Immature natural killer cell (primary cell): ENCODE measurements around the gene RRM2. TPM values are rescaled to one million over a fixed set of nuclear protein-coding genes. Genes with fewer than 3 reads are reported as not detected.

Source experiments
- DNase-seq, 3 donors: peaks; one replicate each; pipeline ENCODE4 v3.0.0; 2022; ENCODE audit warnings: mixed read lengths in 1 of 3
- H3K27ac Mint-ChIP-seq, 6 donors: one replicate each; pipeline ENCODE4 v1.8.0; 2020; ENCODE audit warnings: mixed read lengths in 6 of 6, mild to moderate bottlenecking in 5 of 6, inconsistent platforms in 4 of 6, moderate library complexity in 3 of 6
- H3K27me3 Mint-ChIP-seq, 3 donors: one replicate each; pipeline ENCODE4 v1.8.0; 2020 to 2021; ENCODE audit warnings: low read depth in 3 of 3, mild to moderate bottlenecking in 3 of 3, mixed read lengths in 3 of 3, moderate library complexity in 3 of 3, inconsistent platforms in 1 of 3
- H3K36me3 Mint-ChIP-seq, 3 donors: one replicate each; pipeline ENCODE4 v1.8.0; 2020; ENCODE audit warnings: mixed read lengths in 3 of 3, inconsistent platforms in 2 of 3, mild to moderate bottlenecking in 2 of 3
- H3K4me1 Mint-ChIP-seq, 2 donors: one replicate each; pipeline ENCODE4 v1.8.0; 2020; ENCODE audit warnings: inconsistent platforms in 2 of 2, mild to moderate bottlenecking in 2 of 2, mixed read lengths in 2 of 2, moderate library complexity in 1 of 2
- H3K4me3 Mint-ChIP-seq, 5 donors: one replicate each; pipeline ENCODE4 v1.8.0; 2020; ENCODE audit warnings: mild to moderate bottlenecking in 5 of 5, mixed read lengths in 5 of 5, inconsistent platforms in 3 of 5, moderate library complexity in 3 of 5
- H3K9me3 Mint-ChIP-seq, 6 donors: one replicate each; pipeline ENCODE4 v1.8.0; 2020; ENCODE audit warnings: mild to moderate bottlenecking in 6 of 6, mixed read lengths in 6 of 6, inconsistent platforms in 4 of 6, moderate library complexity in 3 of 6
- polyA plus RNA-seq, 3 donors: library from polyadenylated mRNA; unstranded; fragments of 300-500 nt; fragmentation: Illumina TruSeq; gene quantifications; one replicate each; pipeline ENCODE4 v1.2.3, GENCODE V29; 2021

RRM2 gene
- polyA plus RNA-seq, 3 donors from 2014 or later: 4.9 to 11.3 (median 9.8) TPM

- peaks cover 8 to 11% of the 10 kb centered on the region in 2 donors for H3K4me1 Mint-ChIP-seq
- no peak overlapping the region for H3K4me3 Mint-ChIP-seq
- DNase-seq: no peak
- peaks cover 0 to 4% (median 1%) of the 10 kb centered on the region in 3 donors for H3K27me3 Mint-ChIP-seq
- H3K9me3 Mint-ChIP-seq: no peaks in the 10 kb centered on the region
- peaks cover 0 to under 1% (median 0%) of the 10 kb centered on the region in 3 donors for H3K36me3 Mint-ChIP-seq
- no peak overlapping the region for H3K27ac Mint-ChIP-seq
Measured at GRCh38 chr2:10159086-10159485, 36.5 kb downstream of the RRM2 start.

GRCh38 chr2:10159581-10160131, 37.1 kb downstream of the RRM2 start:
- H3K36me3 Mint-ChIP-seq: peaks cover 0 to 4% (median 0%) of the 10 kb centered on the region in 3 donors
- H3K4me1 Mint-ChIP-seq: peaks cover 11 to 17% of the 10 kb centered on the region in 2 donors
- no peak overlapping the region for H3K4me3 Mint-ChIP-seq
- H3K27me3 Mint-ChIP-seq: peaks cover 0 to 4% (median 1%) of the 10 kb centered on the region in 3 donors
- H3K9me3 Mint-ChIP-seq: no peaks in the 10 kb centered on the region
- no peak for DNase-seq
- peak overlapping the region in 1 of 6 donors; percentile 46 for H3K27ac Mint-ChIP-seq

GRCh38 chr2:10160203-10160955, 37.8 kb downstream of the RRM2 start:
- H3K4me1 Mint-ChIP-seq: peaks cover 11 to 22% of the 10 kb centered on the region in 2 donors
- DNase-seq: no peak
- peaks cover 1 to 4% (median 2%) of the 10 kb centered on the region in 3 donors for H3K27me3 Mint-ChIP-seq
- H3K27ac Mint-ChIP-seq: peak overlapping the region in 1 of 6 donors; percentile 46
- peaks cover 0 to 6% (median 0%) of the 10 kb centered on the region in 3 donors for H3K36me3 Mint-ChIP-seq
- no peaks in the 10 kb centered on the region for H3K9me3 Mint-ChIP-seq
- H3K4me3 Mint-ChIP-seq: no peak overlapping the region

GRCh38 chr2:10161206-10161931, 38.8 kb downstream of the RRM2 start:
- H3K27ac Mint-ChIP-seq: peak overlapping the region in 1 of 6 donors; percentile 68

GRCh38 chr2:10161961-10162441, 39.5 kb downstream of the RRM2 start:
- Mint-ChIP-seq H3K9me3 (no peaks in the 10 kb centered on the region), H3K4me3 (no peak overlapping the region), H3K4me1 (peaks cover 11 to 22% of the 10 kb centered on the region in 2 donors), H3K36me3 (peaks cover 0 to 8% (median 0%) of the 10 kb centered on the region in 3 donors), H3K27me3 (peaks cover 0 to 4% (median 3%) of the 10 kb centered on the region in 3 donors), H3K27ac (no peak overlapping the region)
- no peak for DNase-seq

More at GRCh38 chr2:10161206-10161931, 38.8 kb downstream of the RRM2 start:
- Mint-ChIP-seq H3K36me3 (peaks cover 0 to 8% (median 0%) of the 10 kb centered on the region in 3 donors), H3K4me3 (no peak overlapping the region), H3K4me1 (peaks cover 11 to 22% of the 10 kb centered on the region in 2 donors), H3K27me3 (peaks cover 0 to 4% (median 3%) of the 10 kb centered on the region in 3 donors), H3K9me3 (no peaks in the 10 kb centered on the region)
- DNase-seq: no peak

- DNase-seq: no peak
- H3K4me3 Mint-ChIP-seq: no peak overlapping the region
- H3K4me1 Mint-ChIP-seq: peaks cover 11 to 22% of the 10 kb centered on the region in 2 donors
- H3K27me3 Mint-ChIP-seq: peaks cover 2 to 4% (median 3%) of the 10 kb centered on the region in 3 donors
- no peak overlapping the region for H3K27ac Mint-ChIP-seq
- peaks cover 0 to 8% (median 0%) of the 10 kb centered on the region in 3 donors for H3K36me3 Mint-ChIP-seq
- no peaks in the 10 kb centered on the region for H3K9me3 Mint-ChIP-seq
Measured at GRCh38 chr2:10162586-10163497, 40.3 kb downstream of the RRM2 start.

GRCh38 chr2:10163498-10164486, 41.3 kb downstream of the RRM2 start:
- Mint-ChIP-seq H3K9me3 (no peaks in the 10 kb centered on the region), H3K27me3 (peaks cover 2 to 4% (median 3%) of the 10 kb centered on the region in 3 donors), H3K27ac (peak overlapping the region in 4 of 6 donors; percentile 8 to 58 (median 44)), H3K36me3 (peaks cover 0 to 8% (median 0%) of the 10 kb centered on the region in 3 donors), H3K4me3 (peak overlapping the region in 2 of 5 donors; percentile 0 to 3), H3K4me1 (peaks cover 11 to 22% of the 10 kb centered on the region in 2 donors)
- DNase-seq: no peak

GRCh38 chr2:10164601-10165000, 42.1 kb downstream of the RRM2 start:
- no peak for DNase-seq
- Mint-ChIP-seq H3K9me3 (no peaks in the 10 kb centered on the region), H3K36me3 (peaks cover 0 to 8% (median 0%) of the 10 kb centered on the region in 3 donors), H3K27ac (peak overlapping the region in 2 of 6 donors; percentile 22 to 58), H3K4me3 (no peak overlapping the region), H3K4me1 (peaks cover 11 to 17% of the 10 kb centered on the region in 2 donors), H3K27me3 (peaks cover 2 to 4% (median 3%) of the 10 kb centered on the region in 3 donors)

- no peak for DNase-seq
- Mint-ChIP-seq H3K27ac (peak overlapping the region in 1 of 6 donors; percentile 18), H3K9me3 (no peaks in the 10 kb centered on the region), H3K4me3 (no peak overlapping the region), H3K27me3 (peaks cover 2 to 4% (median 3%) of the 10 kb centered on the region in 3 donors), H3K4me1 (peaks cover 9 to 17% of the 10 kb centered on the region in 2 donors), H3K36me3 (peaks cover 0 to 8% (median 0%) of the 10 kb centered on the region in 3 donors)
Measured at GRCh38 chr2:10165282-10165681, 42.7 kb downstream of the RRM2 start.

- DNase-seq: no peak
- Mint-ChIP-seq H3K27me3 (peaks cover 2 to 4% (median 4%) of the 10 kb centered on the region in 3 donors), H3K4me1 (peaks cover 9 to 17% of the 10 kb centered on the region in 2 donors), H3K27ac (no peak overlapping the region), H3K36me3 (peaks cover 0 to 8% (median 0%) of the 10 kb centered on the region in 3 donors), H3K4me3 (no peak overlapping the region), H3K9me3 (no peaks in the 10 kb centered on the region)
Measured at GRCh38 chr2:10165861-10166675, 43.5 kb downstream of the RRM2 start.

- H3K4me1 Mint-ChIP-seq: peaks cover 9 to 17% of the 10 kb centered on the region in 2 donors
- no peak overlapping the region for H3K4me3 Mint-ChIP-seq
- H3K27ac Mint-ChIP-seq: no peak overlapping the region
- H3K36me3 Mint-ChIP-seq: peaks cover 0 to 8% (median 0%) of the 10 kb centered on the region in 3 donors
- no peak for DNase-seq
- H3K9me3 Mint-ChIP-seq: no peaks in the 10 kb centered on the region
- H3K27me3 Mint-ChIP-seq: peaks cover 0 to 5% (median 2%) of the 10 kb centered on the region in 3 donors
Measured at GRCh38 chr2:10166676-10167292, 44.2 kb downstream of the RRM2 start.
